OCI-LY7 (cell line): Measurements from ENCODE around the gene JDP2. TPM values are rescaled to one million over a fixed set of nuclear protein-coding genes. Genes with fewer than 3 reads are reported as not detected.

Experiments used
- BruUV-seq: library from RNA; stranded (reverse); fragments of 400-500 nt; replicated peaks from 2 replicates; lab custom pipeline; 2021; lab: Mats Ljungman, UMichigan
- CTCF ChIA-PET: fragments of 300-600 bp; sonication (Branson Sonifier 250); formaldehyde crosslinking; loops from one replicate; lab custom pipeline; 2022; ENCODE audit warnings: antibody characterized with exemption; ENCODE audit not compliant: unreplicated experiment; lab: Charles Lee
- POLR2A ChIA-PET: fragments of 300-600 bp; sonication (Branson Sonifier 250); formaldehyde crosslinking; loops from one replicate; lab custom pipeline; 2022; ENCODE audit warnings: antibody characterized with exemption; lab: Charles Lee
- DNase-seq: peaks from one replicate; pipeline ENCODE4 v3.0.0-alpha.2; 2015; ENCODE audit warnings: low spot score
- H2AFZ ChIP-seq: fragments of 200-600 bp; sonication (generic), shearing (Covaris generic); 2 replicates; pipeline ENCODE4 v1.6.1; 2014; ENCODE audit warnings: mild to moderate bottlenecking, antibody characterized with exemption, low read length, moderate library complexity
- H3K27ac ChIP-seq: fragments of 200-600 bp; sonication (generic); 2 replicates; pipeline ENCODE4 v1.5.1; 2014; ENCODE audit warnings: mixed run types, low read depth, mild to moderate bottlenecking, moderate library complexity, low read length, inconsistent platforms; ENCODE audit not compliant: poor library complexity, severe bottlenecking
- H3K36me3 ChIP-seq: fragments of 200-600 bp; sonication (generic); 2 replicates; pipeline ENCODE4 v1.6.1; 2014; ENCODE audit warnings: mild to moderate bottlenecking, antibody characterized with exemption, low read length, moderate library complexity, mixed read lengths; ENCODE audit not compliant: insufficient read depth
- H3K4me1 ChIP-seq: fragments of 200-600 bp; sonication (generic); 2 replicates; pipeline ENCODE4 v1.5.1; 2014; ENCODE audit warnings: mild to moderate bottlenecking, low read length; ENCODE audit not compliant: insufficient read depth, poor library complexity, severe bottlenecking
- H3K4me2 ChIP-seq: fragments of 200-600 bp; sonication (generic); 2 replicates; pipeline ENCODE4 v1.6.1; 2014; ENCODE audit warnings: mild to moderate bottlenecking, low read length
- H3K4me3 ChIP-seq: fragments of 200-600 bp; sonication (generic); 2 replicates; pipeline ENCODE4 v1.5.1; 2014; ENCODE audit warnings: mild to moderate bottlenecking, low read depth, low read length; ENCODE audit not compliant: poor library complexity, severe bottlenecking
- H3K79me2 ChIP-seq: fragments of 200-600 bp; sonication (generic); 2 replicates; pipeline ENCODE4 v1.6.1; 2016; ENCODE audit warnings: low read depth, mild to moderate bottlenecking, low read length, moderate library complexity, mixed read lengths; ENCODE audit not compliant: insufficient read depth
- H3K9me2 ChIP-seq: fragments of 200-600 bp; sonication (generic); 2 replicates; pipeline ENCODE4 v1.6.1; 2016; ENCODE audit warnings: mild to moderate bottlenecking, low read length, mixed read lengths; ENCODE audit not compliant: insufficient read depth
- H3K9me3 ChIP-seq: fragments of 200-600 bp; sonication (generic); 2 replicates; pipeline ENCODE4 v1.6.1; 2014; ENCODE audit warnings: mild to moderate bottlenecking, mixed run types, low read length, mixed read lengths
- H4K20me1 ChIP-seq: fragments of 200-600 bp; sonication (generic); 2 replicates; pipeline ENCODE4 v1.6.1; 2014; ENCODE audit warnings: mild to moderate bottlenecking, antibody characterized with exemption, low read length, moderate library complexity, mixed read lengths; ENCODE audit not compliant: insufficient read depth
- EZH2phosphoT487 ChIP-seq: fragments of 200-600 bp; sonication (generic); IDR thresholded peaks from 2 replicates; pipeline ENCODE4 v1.6.1; 2018; ENCODE audit warnings: low read depth, borderline replicate concordance, mild to moderate bottlenecking, mixed run types, antibody characterized with exemption, low read length, moderate library complexity, mixed read lengths
- intact Hi-C: fragments of 100-400 bp; cut with micrococcal nuclease; formaldehyde crosslinking; loops from one replicate; pipeline ENCODE4 v1.10.0; 2022; ENCODE audit not compliant: unreplicated experiment
- total RNA-seq, 2 experiments: library from RNA; depleted of rRNA in 1 of 2; stranded (reverse); fragments of >200 nt in 1 of 2; shearing (Covaris generic) in 1 of 2; gene quantifications; 2 replicates each; pipeline ENCODE4 v1.2.3, GENCODE V29; 2014 to 2022
- TF ChIP-seq, protein P1 (sequence below): fragments of 200-600 bp; sonication (generic); conservative IDR thresholded peaks from 2 replicates; pipeline ENCODE4 v1.5.1; 2014; ENCODE audit warnings: mild to moderate bottlenecking, antibody characterized with exemption, low read length, moderate library complexity, mixed read lengths

The JDP2 gene
- total RNA-seq, 2 experiments from 2014 or later: 45.7 to 62.7 TPM

DNA sequence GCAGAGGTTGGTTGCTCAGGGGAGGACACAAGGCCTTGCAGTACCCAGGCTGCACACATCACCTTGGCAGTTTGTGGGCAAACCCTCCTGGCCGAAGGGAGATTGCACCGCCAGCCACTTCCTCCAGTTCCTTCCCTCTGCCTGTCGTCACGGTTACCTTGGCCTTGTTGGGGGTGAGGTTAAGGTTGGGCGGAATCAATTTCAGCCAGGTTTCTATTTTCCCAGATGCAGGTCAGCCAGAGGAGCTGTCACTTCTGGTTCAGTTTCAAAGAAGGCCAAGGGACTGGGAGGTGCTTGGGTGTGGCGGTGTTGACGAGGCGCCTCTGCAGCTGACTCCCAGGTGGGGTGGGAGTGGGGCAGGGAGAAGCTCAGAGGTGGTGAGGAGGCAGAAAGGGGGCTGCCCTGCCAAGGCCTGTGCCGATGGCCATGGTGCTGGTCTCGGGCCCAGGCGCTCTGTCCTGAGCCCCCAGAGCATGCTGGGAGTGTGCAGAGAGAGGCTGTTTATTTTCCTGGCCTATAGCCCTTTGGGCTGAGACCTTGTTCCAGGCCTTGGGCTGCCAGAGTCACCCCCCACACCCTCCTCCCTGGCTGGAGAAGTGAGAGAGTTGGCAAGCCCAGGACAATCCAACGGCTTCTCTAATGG is 31.4 kb downstream of the JDP2 start:
- peaks cover 48% of the 10 kb centered on the region; the same call in 1 of the 2 replicates for H3K79me2 ChIP-seq
- H3K36me3 ChIP-seq: peaks cover 100% of the 10 kb centered on the region
- H4K20me1 ChIP-seq: no peaks in the 10 kb centered on the region
- intact Hi-C loops: no loop called here
- no peaks in the 10 kb centered on the region for H3K9me3 ChIP-seq
- H3K9me2 ChIP-seq: no peaks in the 10 kb centered on the region
- H3K4me3 ChIP-seq: no peak overlapping the region
- H2AFZ ChIP-seq: no peak overlapping the region
- no peak overlapping the region for H3K4me2 ChIP-seq
- TF ChIP-seq, protein P1, sequence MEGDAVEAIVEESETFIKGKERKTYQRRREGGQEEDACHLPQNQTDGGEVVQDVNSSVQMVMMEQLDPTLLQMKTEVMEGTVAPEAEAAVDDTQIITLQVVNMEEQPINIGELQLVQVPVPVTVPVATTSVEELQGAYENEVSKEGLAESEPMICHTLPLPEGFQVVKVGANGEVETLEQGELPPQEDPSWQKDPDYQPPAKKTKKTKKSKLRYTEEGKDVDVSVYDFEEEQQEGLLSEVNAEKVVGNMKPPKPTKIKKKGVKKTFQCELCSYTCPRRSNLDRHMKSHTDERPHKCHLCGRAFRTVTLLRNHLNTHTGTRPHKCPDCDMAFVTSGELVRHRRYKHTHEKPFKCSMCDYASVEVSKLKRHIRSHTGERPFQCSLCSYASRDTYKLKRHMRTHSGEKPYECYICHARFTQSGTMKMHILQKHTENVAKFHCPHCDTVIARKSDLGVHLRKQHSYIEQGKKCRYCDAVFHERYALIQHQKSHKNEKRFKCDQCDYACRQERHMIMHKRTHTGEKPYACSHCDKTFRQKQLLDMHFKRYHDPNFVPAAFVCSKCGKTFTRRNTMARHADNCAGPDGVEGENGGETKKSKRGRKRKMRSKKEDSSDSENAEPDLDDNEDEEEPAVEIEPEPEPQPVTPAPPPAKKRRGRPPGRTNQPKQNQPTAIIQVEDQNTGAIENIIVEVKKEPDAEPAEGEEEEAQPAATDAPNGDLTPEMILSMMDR: no peak
- no peak for DNase-seq
- ChIA-PET POLR2A (interaction anchor here (1.4 kb wide), 1 partner anchor 36 kb away, joined by 3 read pairs; no protein-coding TSS in a partner anchor), CTCF (no interaction called here)
- no TSS peak for BruUV-seq
- H3K4me1 ChIP-seq: peaks cover 24% of the 10 kb centered on the region
- H3K27ac ChIP-seq: no peak overlapping the region

GRCh38 chr14:75459791-75460190 is 32.0 kb downstream of the JDP2 start:
- peaks cover 47% of the 10 kb centered on the region; the same call in 1 of the 2 replicates for H3K79me2 ChIP-seq
- intact Hi-C loops: no loop called here
- DNase-seq: no peak
- no peak overlapping the region for H3K27ac ChIP-seq
- no peaks in the 10 kb centered on the region for H3K9me2 ChIP-seq
- H2AFZ ChIP-seq: no peak overlapping the region
- BruUV-seq: no TSS peak
- ChIA-PET CTCF (no interaction called here), POLR2A (interaction anchor here (1.4 kb wide), 1 partner anchor 36 kb away, joined by 3 read pairs; no protein-coding TSS in a partner anchor)
- no peak overlapping the region for H3K4me3 ChIP-seq
- no peaks in the 10 kb centered on the region for H3K9me3 ChIP-seq
- peaks cover 24% of the 10 kb centered on the region for H3K4me1 ChIP-seq
- peaks cover 100% of the 10 kb centered on the region for H3K36me3 ChIP-seq
- no peak for TF ChIP-seq EZH2phosphoT487
- TF ChIP-seq, protein P1: no peak
- H3K4me2 ChIP-seq: no peak overlapping the region
- no peaks in the 10 kb centered on the region for H4K20me1 ChIP-seq

DNA sequence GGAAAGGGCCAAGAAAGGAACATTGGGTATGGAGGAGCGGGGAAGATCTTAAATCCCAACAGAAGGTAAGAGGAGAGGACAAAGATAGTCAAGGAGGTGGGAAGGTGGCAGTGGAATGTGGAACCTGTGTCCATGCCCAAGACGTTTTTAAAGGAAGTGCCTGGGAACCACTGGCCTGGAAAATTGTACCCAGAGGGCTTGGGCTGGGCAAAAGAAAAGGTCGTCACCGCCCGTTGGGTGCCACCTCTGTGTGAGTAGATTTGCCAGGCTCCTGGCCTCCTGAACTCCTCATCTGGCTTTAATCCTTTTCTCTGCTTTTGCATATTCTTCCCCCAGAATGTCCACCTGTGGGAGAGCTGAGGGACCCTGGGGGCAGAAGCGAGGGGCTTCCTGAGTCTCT is 32.6 kb downstream of the JDP2 start:
- POLR2A ChIA-PET: no interaction called here
- intact Hi-C loops: no loop called here
- H3K4me1 ChIP-seq: peaks cover 24% of the 10 kb centered on the region
- H3K9me2 ChIP-seq: no peaks in the 10 kb centered on the region
- CTCF ChIA-PET: no interaction called here
- H2AFZ ChIP-seq: no peak overlapping the region
- no TSS peak for BruUV-seq
- no peak overlapping the region for H3K27ac ChIP-seq
- H3K4me3 ChIP-seq: no peak overlapping the region
- no peak overlapping the region for H3K4me2 ChIP-seq
- peaks cover 47% of the 10 kb centered on the region; the same call in 1 of the 2 replicates for H3K79me2 ChIP-seq
- TF ChIP-seq EZH2phosphoT487: no peak
- TF ChIP-seq, protein P1: no peak
- H3K36me3 ChIP-seq: peaks cover 100% of the 10 kb centered on the region
- no peaks in the 10 kb centered on the region for H4K20me1 ChIP-seq
- H3K9me3 ChIP-seq: no peaks in the 10 kb centered on the region
- no peak for DNase-seq
